Effector memory CD4-positive, alpha-beta T cell (primary cell): ENCODE measurements around the gene TDRD3.

Experiments
- DNase-seq, 3 donors: peaks; one replicate each; pipeline ENCODE4 v3.0.0-alpha.2; 2020
- H3K27ac ChIP-seq: 2 replicates; pipeline ENCODE4 v1.7.0; 2013; ENCODE audit warnings: mild to moderate bottlenecking, low read length, moderate library complexity; ENCODE audit not compliant: insufficient read depth, poor library complexity, severe bottlenecking
- H3K27me3 ChIP-seq: replicated peaks from 2 replicates; pipeline ENCODE4 v1.7.0; 2013; ENCODE audit warnings: mild to moderate bottlenecking, low read length; ENCODE audit not compliant: insufficient read depth, control insufficient read depth, poor library complexity, severe bottlenecking
- H3K36me3 ChIP-seq: 2 replicates; pipeline ENCODE4 v1.7.0; 2013; ENCODE audit warnings: mild to moderate bottlenecking, low read length, moderate library complexity; ENCODE audit not compliant: control insufficient read depth, insufficient read depth
- H3K4me1 ChIP-seq: 2 replicates; pipeline ENCODE4 v1.7.0; 2013; ENCODE audit warnings: low read length, mild to moderate bottlenecking; ENCODE audit not compliant: control insufficient read depth, insufficient read depth, poor library complexity, severe bottlenecking
- H3K4me3 ChIP-seq: 2 replicates; pipeline ENCODE4 v1.7.0; 2013; ENCODE audit warnings: low read length, low read depth, mild to moderate bottlenecking; ENCODE audit not compliant: insufficient read depth, poor library complexity, severe bottlenecking
- H3K9me3 ChIP-seq: 2 replicates; pipeline ENCODE4 v1.7.0; 2013; ENCODE audit warnings: mild to moderate bottlenecking, low read length, moderate library complexity; ENCODE audit not compliant: control insufficient read depth

Gene TDRD3

DNA sequence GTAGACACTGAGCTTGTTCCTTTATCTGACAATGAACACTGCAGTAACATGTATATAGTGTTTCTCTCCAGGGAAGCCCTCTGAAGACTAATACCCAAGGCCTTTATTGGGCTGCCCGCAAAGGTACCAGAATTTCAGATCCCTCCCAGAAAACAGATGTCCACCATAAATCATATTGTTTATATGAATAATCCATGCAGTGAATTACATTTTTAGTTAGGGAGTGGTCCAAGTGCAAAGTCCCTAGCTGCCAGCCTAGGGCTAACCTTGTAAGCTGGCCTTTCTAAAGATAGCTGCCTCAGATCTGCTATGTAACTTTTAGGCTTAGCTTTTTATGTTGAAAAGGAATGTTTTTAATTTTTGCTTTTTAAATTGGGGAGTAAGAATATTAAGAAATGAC, 44.7 kb downstream of the TDRD3 start:
- no peaks in the 10 kb centered on the region for H3K36me3 ChIP-seq
- no peak overlapping the region for H3K27ac ChIP-seq
- no peaks in the 10 kb centered on the region for H3K4me1 ChIP-seq
- no peak for DNase-seq
- H3K27me3 ChIP-seq, result no peaks in the 10 kb centered on the region
- H3K4me3 ChIP-seq, result no peak overlapping the region
- no peaks in the 10 kb centered on the region for H3K9me3 ChIP-seq

GRCh38 chr13:60448907-60449510, 52.0 kb downstream of the TDRD3 start:
- no peaks in the 10 kb centered on the region for H3K4me1 ChIP-seq
- H3K27ac ChIP-seq, result no peak overlapping the region
- no peaks in the 10 kb centered on the region for H3K9me3 ChIP-seq
- no peak overlapping the region for H3K4me3 ChIP-seq
- H3K36me3 ChIP-seq, result no peaks in the 10 kb centered on the region
- no peaks in the 10 kb centered on the region for H3K27me3 ChIP-seq
- no peak for DNase-seq

DNA sequence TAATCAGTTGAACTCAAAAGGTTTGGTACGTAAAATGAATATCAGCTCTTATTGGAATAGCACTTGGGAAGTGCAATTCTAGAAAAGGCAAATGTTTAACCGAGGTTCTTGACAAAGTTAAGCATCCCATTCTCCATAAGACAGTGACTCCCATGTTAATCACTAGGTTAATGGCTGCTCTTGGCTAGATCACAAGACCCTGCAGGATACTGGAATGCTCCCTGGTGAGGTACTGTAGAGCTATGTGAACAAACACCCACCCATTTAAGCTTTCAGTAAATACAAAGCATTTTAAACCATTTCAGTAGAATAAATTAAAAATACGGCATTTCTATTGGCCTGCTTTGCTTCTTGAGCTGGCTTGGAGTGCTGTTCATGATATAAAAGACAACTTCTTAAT, 56.5 kb downstream of the TDRD3 start:
- Histone ChIP-seq H3K4me3 (no peak overlapping the region), H3K9me3 (no peaks in the 10 kb centered on the region), H3K36me3 (no peaks in the 10 kb centered on the region), H3K4me1 (no peaks in the 10 kb centered on the region), H3K27ac (no peak overlapping the region), H3K27me3 (no peaks in the 10 kb centered on the region)
- no peak for DNase-seq

GRCh38 chr13:60454425-60454824, 57.4 kb downstream of the TDRD3 start:
- H3K36me3 ChIP-seq, result no peaks in the 10 kb centered on the region
- H3K4me1 ChIP-seq, result no peaks in the 10 kb centered on the region
- no peak overlapping the region for H3K4me3 ChIP-seq
- H3K27me3 ChIP-seq, result no peaks in the 10 kb centered on the region
- H3K27ac ChIP-seq, result no peak overlapping the region
- no peaks in the 10 kb centered on the region for H3K9me3 ChIP-seq
- DNase-seq, result no peak

DNA sequence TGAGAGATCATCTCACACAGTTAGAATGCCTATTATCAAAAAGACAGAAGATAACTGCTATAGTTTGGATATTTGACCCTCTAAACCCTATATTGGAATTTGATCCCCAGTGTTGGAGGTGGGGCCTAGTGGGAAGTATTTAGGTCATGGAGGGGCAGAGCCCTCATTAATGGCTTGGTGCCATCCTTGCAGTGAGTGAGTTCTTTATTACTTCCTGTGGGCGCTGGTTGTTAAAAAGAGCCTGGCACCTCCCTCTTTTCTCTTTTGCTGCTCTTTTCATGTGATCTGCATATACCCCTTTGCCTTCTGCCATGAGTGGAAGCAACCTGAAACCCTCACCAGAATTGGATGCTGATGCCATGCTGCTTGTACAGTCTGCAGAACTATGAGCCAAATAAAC, 66.8 kb downstream of the TDRD3 start:
- Histone ChIP-seq H3K36me3 (peaks cover 9% of the 10 kb centered on the region), H3K27me3 (no peaks in the 10 kb centered on the region), H3K9me3 (no peaks in the 10 kb centered on the region), H3K4me3 (no peak overlapping the region), H3K27ac (no peak overlapping the region), H3K4me1 (no peaks in the 10 kb centered on the region)
- no peak for DNase-seq

GRCh38 chr13:60467098-60467497, 70.1 kb downstream of the TDRD3 start:
- Histone ChIP-seq H3K36me3 (peaks cover 2% of the 10 kb centered on the region), H3K9me3 (no peaks in the 10 kb centered on the region), H3K27me3 (no peaks in the 10 kb centered on the region), H3K27ac (no peak overlapping the region), H3K4me1 (no peaks in the 10 kb centered on the region), H3K4me3 (no peak overlapping the region)
- no peak for DNase-seq

- H3K36me3 ChIP-seq, result peaks cover 10% of the 10 kb centered on the region
- no peaks in the 10 kb centered on the region for H3K27me3 ChIP-seq
- no peak for DNase-seq
- H3K27ac ChIP-seq, result no peak overlapping the region
- no peak overlapping the region for H3K4me3 ChIP-seq
- H3K4me1 ChIP-seq, result no peaks in the 10 kb centered on the region
- H3K9me3 ChIP-seq, result no peaks in the 10 kb centered on the region
These were observed 82.3 kb downstream of the TDRD3 start for GRCh38 chr13:60479273-60479672.

DNA sequence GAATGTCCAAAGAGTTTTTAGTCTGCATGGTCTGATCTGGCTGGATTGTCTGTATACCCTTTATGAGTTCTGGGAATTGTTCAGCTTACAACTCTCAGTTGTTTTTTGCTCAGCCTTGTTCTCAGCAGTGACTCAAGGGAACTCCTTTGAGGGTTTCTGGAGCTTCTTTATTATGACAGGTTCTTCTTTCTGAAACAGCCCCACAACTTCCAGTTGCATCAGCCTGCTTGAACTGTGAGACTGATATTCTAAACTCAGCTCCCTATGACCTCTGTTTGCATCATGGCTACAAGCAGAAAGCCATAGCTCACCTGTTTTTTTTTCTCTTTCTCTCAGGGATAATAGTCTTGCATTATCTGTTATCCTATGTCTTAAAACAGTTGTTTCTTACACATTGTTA, 85.0 kb downstream of the TDRD3 start:
- H3K9me3 ChIP-seq, result no peaks in the 10 kb centered on the region
- H3K4me3 ChIP-seq, result no peak overlapping the region
- H3K36me3 ChIP-seq, result peaks cover 23% of the 10 kb centered on the region
- no peak overlapping the region for H3K27ac ChIP-seq
- H3K4me1 ChIP-seq, result no peaks in the 10 kb centered on the region
- DNase-seq, result no peak
- H3K27me3 ChIP-seq, result no peaks in the 10 kb centered on the region

DNA sequence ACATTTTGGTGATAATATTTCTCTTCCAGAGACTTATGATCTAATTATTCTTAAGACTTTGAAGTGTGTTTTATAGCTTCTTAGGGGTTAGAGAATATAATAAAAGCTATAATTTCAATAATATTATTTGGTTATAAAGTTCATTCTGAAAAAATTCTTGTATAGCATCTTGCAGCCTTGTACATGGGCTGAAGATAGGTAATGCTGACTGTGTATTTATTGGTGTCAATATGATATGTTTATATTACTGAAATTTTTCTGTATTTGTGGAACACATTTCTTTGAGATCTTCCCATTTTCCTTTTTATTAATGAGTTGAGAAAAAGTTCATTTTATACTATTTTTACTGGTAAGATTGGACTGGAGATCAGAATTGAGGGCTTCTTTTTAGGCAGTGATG, 87.8 kb downstream of the TDRD3 start:
- Histone ChIP-seq H3K36me3 (peaks cover 25% of the 10 kb centered on the region), H3K27ac (no peak overlapping the region), H3K27me3 (no peaks in the 10 kb centered on the region), H3K4me1 (no peaks in the 10 kb centered on the region), H3K9me3 (no peaks in the 10 kb centered on the region), H3K4me3 (no peak overlapping the region)
- no peak for DNase-seq

DNA sequence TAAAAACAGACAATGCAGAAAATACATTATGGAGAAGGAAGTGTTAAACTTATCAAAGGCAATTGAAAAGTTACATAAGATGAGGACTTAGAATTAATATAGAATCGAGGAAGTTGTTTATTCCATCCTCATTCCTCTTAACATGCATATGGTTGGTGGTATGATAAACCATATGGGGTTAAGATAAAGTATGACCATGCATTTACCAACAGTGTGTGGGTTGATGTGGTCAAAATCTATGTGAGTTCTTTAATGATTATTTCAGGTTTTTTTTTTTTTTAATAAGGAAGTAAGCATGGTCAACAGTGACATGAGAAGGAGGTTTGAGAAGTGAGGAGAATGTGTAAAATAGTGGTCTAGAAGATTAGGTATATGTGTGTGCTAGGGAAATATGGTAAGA, 94.5 kb downstream of the TDRD3 start:
- Histone ChIP-seq H3K36me3 (peaks cover 10% of the 10 kb centered on the region), H3K27me3 (no peaks in the 10 kb centered on the region), H3K4me1 (no peaks in the 10 kb centered on the region), H3K27ac (no peak overlapping the region), H3K4me3 (no peak overlapping the region), H3K9me3 (no peaks in the 10 kb centered on the region)
- DNase-seq, result no peak
